ENCODE data around the gene PSMB10. TPM values are rescaled to one million over a fixed set of nuclear protein-coding genes. Genes with fewer than 3 reads are reported as not detected.

Gene PSMB10
- total RNA-seq = 10 to 100 TPM; 32.1 to 46.2 (median 34.1) TPM

GRCh38 chr16:67936124-67936879 lies at the start of gene PSMB10:
TSS of gene PSMB10 (minus strand) at chr16:67936850. CDS start at chr16:67936749, 101 bp downstream.
- intact Hi-C loops (cut with DNase I; ENCODE audit: low total_unique reads) = no loop called here
- Histone ChIP-seq H3K27ac (peak within 1 kb of the TSS; percentile 89 to 98), H3K9me3 (no peaks in the 10 kb centered on the region), H3K36me3 (no peaks in the 10 kb centered on the region), H3K4me1 (peaks cover 9 to 12% of the 10 kb centered on the region in 2 donors), H3K27me3 (no peaks in the 10 kb centered on the region), H3K4me3 (peak within 1 kb of the TSS; percentile 84 to 89 (median 86))
- TF ChIP-seq POLR2AphosphoS5 (IDR thresholded peaks at IDR 0.05) (no peak), POLR2A (IDR thresholded peaks at IDR 0.05) (no peak), CTCF (IDR thresholded peaks at IDR 0.05) (no peak)
- no peak for DNase-seq (ENCODE audit: low spot score in 2 of 2)

GRCh38 chr16:67982011-67982696 lies 45.5 kb upstream of the PSMB10 start:
- Histone ChIP-seq H3K9me3 (no peaks in the 10 kb centered on the region), H3K27ac (no peak overlapping the region), H3K4me3 (peak overlapping the region in 1 of 3 donors; percentile 41), H3K4me1 (no peaks in the 10 kb centered on the region), H3K27me3 (no peaks in the 10 kb centered on the region), H3K36me3 (no peaks in the 10 kb centered on the region)
- intact Hi-C loops (cut with DNase I; ENCODE audit: low total_unique reads) = no loop called here
- TF ChIP-seq CTCF (IDR thresholded peaks at IDR 0.05) (no peak), POLR2A (IDR thresholded peaks at IDR 0.05) (no peak), POLR2AphosphoS5 (IDR thresholded peaks at IDR 0.05) (no peak)
- no peak for DNase-seq (ENCODE audit: low spot score in 2 of 2)

GRCh38 chr16:67979955-67980678 lies 43.5 kb upstream of the PSMB10 start, which contains the start of gene DPEP3:
TSS of gene DPEP3 (minus strand) at chr16:67980499. CDS start at chr16:67980380, 119 bp downstream.
- Histone ChIP-seq H3K9me3 (no peaks in the 10 kb centered on the region), H3K4me1 (no peaks in the 10 kb centered on the region), H3K36me3 (no peaks in the 10 kb centered on the region), H3K4me3 (no peak within 1 kb of the TSS), H3K27ac (no peak within 1 kb of the TSS), H3K27me3 (no peaks in the 10 kb centered on the region)
- intact Hi-C loops (cut with DNase I; ENCODE audit: low total_unique reads) = loop anchor here (5.0 kb wide), 1 partner anchor 57 kb away; no protein-coding TSS in a partner anchor
- no peak for DNase-seq (ENCODE audit: low spot score in 2 of 2)
- TF ChIP-seq POLR2A (IDR thresholded peaks at IDR 0.05) = no peak
- no peak for TF ChIP-seq CTCF (IDR thresholded peaks at IDR 0.05)
- TF ChIP-seq POLR2AphosphoS5 (IDR thresholded peaks at IDR 0.05) = no peak

- DNase-seq (ENCODE audit: low spot score in 2 of 2) = no peak
- intact Hi-C loops (cut with DNase I; ENCODE audit: low total_unique reads) = loop anchor here (5.0 kb wide), 1 partner anchor 60 kb away; no protein-coding TSS in a partner anchor
- H3K27me3 ChIP-seq = no peaks in the 10 kb centered on the region
- H3K4me3 ChIP-seq = no peak overlapping the region
- TF ChIP-seq CTCF (IDR thresholded peaks at IDR 0.05) (no peak), POLR2AphosphoS5 (IDR thresholded peaks at IDR 0.05) (no peak), POLR2A (IDR thresholded peaks at IDR 0.05) (no peak)
- H3K4me1 ChIP-seq = no peaks in the 10 kb centered on the region
- H3K9me3 ChIP-seq = no peaks in the 10 kb centered on the region
- no peaks in the 10 kb centered on the region for H3K36me3 ChIP-seq
- no peak overlapping the region for H3K27ac ChIP-seq
Measured at GRCh38 chr16:67977469-67978227, 41.0 kb upstream of the PSMB10 start.
